ENCODE measurements around the gene ADI1.

ADI1 gene

DNA sequence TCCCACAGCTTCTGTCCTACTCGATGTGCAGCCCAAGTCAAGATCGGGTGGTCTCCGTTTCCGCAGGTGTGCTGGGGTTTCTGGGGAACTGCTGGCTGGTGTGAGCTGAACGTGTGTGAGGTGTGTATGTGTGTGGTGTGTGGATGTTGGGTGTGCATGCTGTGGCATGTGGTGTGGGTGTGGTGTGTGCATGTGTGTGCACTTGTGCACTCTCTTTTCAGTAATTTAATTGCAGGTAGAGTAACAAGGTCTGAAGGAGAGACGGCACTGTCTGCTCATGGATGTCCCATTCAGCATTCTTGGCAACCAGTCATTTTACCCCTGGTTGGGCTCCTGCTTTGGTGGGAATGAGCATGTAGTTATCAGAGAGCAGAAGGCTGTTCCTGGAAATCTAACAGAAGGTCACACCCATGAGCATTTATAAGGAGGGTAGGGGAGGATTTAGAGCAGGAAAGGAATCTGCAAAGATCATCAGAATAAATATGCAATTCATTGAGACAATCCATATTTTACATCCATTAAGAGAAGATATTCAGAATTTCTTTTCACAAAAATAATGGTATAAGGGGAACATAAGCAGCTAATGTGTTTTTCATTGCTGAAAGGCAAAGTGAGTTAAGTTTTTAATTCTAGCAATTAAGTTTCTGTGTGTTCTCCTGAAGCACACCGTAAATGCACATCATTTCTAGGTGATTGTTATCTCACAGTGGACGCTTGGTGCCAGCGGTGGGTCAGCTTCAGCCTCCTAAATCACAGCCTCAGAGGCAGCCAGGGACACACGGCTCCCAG, 60.7 kb downstream of the ADI1 start:
- H2AFZ ChIP-seq (ENCODE audit: low read length) = no peak overlapping the region
- H4K20me1 ChIP-seq (ENCODE audit: insufficient read depth, low read length) = no peaks in the 10 kb centered on the region
- peaks cover 11% of the 10 kb centered on the region for H3K4me1 ChIP-seq (ENCODE audit: low read length)
- H3K4me3 ChIP-seq (ENCODE audit: low read length) = no peak overlapping the region
- TF ChIP-seq EZH2phosphoT487 (IDR thresholded peaks at IDR 0.05; ENCODE audit: low read length) (no peak), CTCF (IDR thresholded peaks at IDR 0.05; ENCODE audit: low read length) (no peak), EZH2 (optimal IDR thresholded peaks at IDR 0.05; ENCODE audit: low read depth, low read length) (no peak)
- H3K9me2 ChIP-seq (replicated peaks; ENCODE audit: insufficient read depth, low read length) = no peaks in the 10 kb centered on the region
- no peak overlapping the region for H3K27ac ChIP-seq (ENCODE audit: low read length)
- no peaks in the 10 kb centered on the region for H3K36me3 ChIP-seq (replicated peaks; ENCODE audit: insufficient read depth, low read length)
- no peak overlapping the region for H3K4me2 ChIP-seq (ENCODE audit: low read depth, low read length)
- no peaks in the 10 kb centered on the region for H3K79me2 ChIP-seq (ENCODE audit: low read length)
- no peak overlapping the region for H3K9ac ChIP-seq (ENCODE audit: low read length)
- no peaks in the 10 kb centered on the region for H3K9me3 ChIP-seq (replicated peaks; ENCODE audit: insufficient read depth, low read length)
- no peaks in the 10 kb centered on the region for H3K27me3 ChIP-seq (replicated peaks; ENCODE audit: insufficient read depth, low read length)
- H3F3A ChIP-seq (ENCODE audit: insufficient read depth, low read length) = peaks cover 6% of the 10 kb centered on the region; the same call in 1 of the 2 replicates
- DNase-seq = no peak

DNA sequence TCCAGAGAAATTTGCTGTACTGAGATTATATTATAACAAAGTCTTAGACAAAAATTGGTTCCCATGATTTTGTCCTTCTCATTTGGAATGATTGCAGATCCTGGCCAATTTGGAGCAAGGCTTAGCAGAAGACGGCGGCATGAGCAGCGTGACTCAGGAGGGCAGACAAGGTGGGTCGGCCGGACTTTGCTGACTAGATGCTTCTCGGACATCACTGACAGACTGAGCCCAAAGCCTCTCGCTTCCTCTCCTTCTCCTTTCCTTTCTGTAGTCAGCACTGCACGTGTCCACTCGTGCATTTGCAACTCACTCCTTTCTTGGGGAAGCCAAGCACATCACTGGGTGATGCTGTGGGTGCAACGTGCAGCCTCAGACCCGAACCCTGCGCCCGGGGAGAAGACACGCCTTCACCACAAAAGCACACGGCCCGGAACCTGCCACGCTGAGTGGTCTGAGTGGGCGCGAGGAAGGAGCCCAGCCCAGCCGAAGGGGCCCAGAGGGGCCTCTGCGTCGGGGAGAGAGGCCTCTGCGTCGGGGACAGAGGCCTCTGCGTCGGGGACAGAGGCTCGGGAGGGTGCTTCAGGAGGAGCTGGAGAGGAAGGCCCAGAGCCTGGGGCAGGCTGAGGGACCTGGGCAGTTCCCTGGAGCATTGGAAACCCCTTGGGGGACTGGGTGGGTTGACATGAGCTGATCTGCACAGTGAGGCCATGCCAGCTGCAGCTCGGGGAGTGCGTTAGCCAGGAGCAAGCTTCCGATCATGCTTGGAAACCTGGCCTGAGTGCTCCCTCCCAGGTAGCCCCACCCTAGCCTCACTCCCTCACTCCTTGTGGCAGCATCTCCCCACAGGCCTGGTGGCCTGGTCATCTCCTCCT, 61.6 kb downstream of the ADI1 start:
- H3F3A ChIP-seq (ENCODE audit: insufficient read depth, low read length) = peaks cover 6% of the 10 kb centered on the region; the same call in 1 of the 2 replicates
- no peaks in the 10 kb centered on the region for H3K9me2 ChIP-seq (replicated peaks; ENCODE audit: insufficient read depth, low read length)
- peaks cover 10% of the 10 kb centered on the region for H3K4me1 ChIP-seq (ENCODE audit: low read length)
- H3K4me2 ChIP-seq (ENCODE audit: low read depth, low read length) = no peak overlapping the region
- H3K9ac ChIP-seq (ENCODE audit: low read length) = no peak overlapping the region
- H3K4me3 ChIP-seq (ENCODE audit: low read length) = no peak overlapping the region
- no peaks in the 10 kb centered on the region for H3K79me2 ChIP-seq (ENCODE audit: low read length)
- no peaks in the 10 kb centered on the region for H3K36me3 ChIP-seq (replicated peaks; ENCODE audit: insufficient read depth, low read length)
- H3K27me3 ChIP-seq (replicated peaks; ENCODE audit: insufficient read depth, low read length) = no peaks in the 10 kb centered on the region
- no peaks in the 10 kb centered on the region for H3K9me3 ChIP-seq (replicated peaks; ENCODE audit: insufficient read depth, low read length)
- H4K20me1 ChIP-seq (ENCODE audit: insufficient read depth, low read length) = no peaks in the 10 kb centered on the region
- no peak overlapping the region for H3K27ac ChIP-seq (ENCODE audit: low read length)
- H2AFZ ChIP-seq (ENCODE audit: low read length) = no peak overlapping the region
- no peak for DNase-seq
- no peak for TF ChIP-seq EZH2phosphoT487 (IDR thresholded peaks at IDR 0.05; ENCODE audit: low read length)
- no peak for TF ChIP-seq EZH2 (optimal IDR thresholded peaks at IDR 0.05; ENCODE audit: low read depth, low read length)

DNA sequence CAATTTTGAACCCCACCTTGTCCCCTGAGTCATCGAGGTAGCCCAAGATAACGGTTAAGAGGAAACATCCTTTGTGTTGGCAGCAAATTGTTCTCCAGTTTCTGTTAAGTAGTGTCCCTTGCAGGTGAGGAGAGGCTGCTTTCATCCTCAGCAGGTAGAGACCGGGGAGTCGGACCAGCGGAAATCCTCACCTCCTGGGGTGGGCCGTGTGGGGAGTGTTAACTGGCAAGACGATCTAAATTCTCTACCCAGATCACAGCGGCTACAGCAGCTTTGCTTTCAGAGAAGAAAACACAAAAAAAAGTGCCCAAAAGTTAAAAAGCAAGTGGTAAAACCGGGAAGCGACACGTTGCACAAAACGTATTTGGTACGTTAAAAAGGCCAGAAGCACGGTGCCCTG, 63.2 kb downstream of the ADI1 start:
- Histone ChIP-seq H3K27me3 (replicated peaks; ENCODE audit: insufficient read depth, low read length) (no peaks in the 10 kb centered on the region), H3K9ac (ENCODE audit: low read length) (no peak overlapping the region), H3K9me3 (replicated peaks; ENCODE audit: insufficient read depth, low read length) (no peaks in the 10 kb centered on the region), H3K9me2 (replicated peaks; ENCODE audit: insufficient read depth, low read length) (no peaks in the 10 kb centered on the region), H3K4me1 (ENCODE audit: low read length) (no peaks in the 10 kb centered on the region), H3K79me2 (ENCODE audit: low read length) (no peaks in the 10 kb centered on the region), H3K4me3 (ENCODE audit: low read length) (no peak overlapping the region), H4K20me1 (ENCODE audit: insufficient read depth, low read length) (no peaks in the 10 kb centered on the region), H3F3A (ENCODE audit: insufficient read depth, low read length) (no peaks in the 10 kb centered on the region), H3K36me3 (replicated peaks; ENCODE audit: insufficient read depth, low read length) (no peaks in the 10 kb centered on the region), H3K4me2 (ENCODE audit: low read depth, low read length) (no peak overlapping the region), H3K27ac (ENCODE audit: low read length) (no peak overlapping the region), H2AFZ (ENCODE audit: low read length) (no peak overlapping the region)
- no peak for DNase-seq
- no peak for TF ChIP-seq CTCF (IDR thresholded peaks at IDR 0.05; ENCODE audit: low read length)
- no peak for TF ChIP-seq EZH2 (optimal IDR thresholded peaks at IDR 0.05; ENCODE audit: low read depth, low read length)

Measured in MM.1S (cell line).